OCI-LY1 (cell line): ENCODE results near the gene ASPRV1.

Experiments
- H2AFZ ChIP-seq: fragments of 200-600 bp; sonication (generic), shearing (Covaris generic); 2 replicates; pipeline ENCODE4 v1.6.0; 2014; ENCODE audit warnings: antibody characterized with exemption, mild to moderate bottlenecking, low read length
- H3F3A ChIP-seq: fragments of 200-600 bp; sonication (generic), shearing (Covaris generic); 2 replicates; pipeline ENCODE4 v1.6.0; 2014; ENCODE audit warnings: mild to moderate bottlenecking, antibody characterized with exemption, low read length, moderate library complexity; ENCODE audit not compliant: insufficient read depth
- H3K27ac ChIP-seq: fragments of 200-600 bp; sonication (generic); 2 replicates; pipeline ENCODE4 v1.5.1; 2014; ENCODE audit warnings: low read length, mixed run types, mild to moderate bottlenecking, low read depth; ENCODE audit not compliant: poor library complexity, severe bottlenecking
- H3K27me3 ChIP-seq: fragments of 200-600 bp; sonication (generic); 2 replicates; pipeline ENCODE4 v1.6.0; 2014; ENCODE audit warnings: antibody characterized with exemption, mild to moderate bottlenecking, low read length, moderate library complexity; ENCODE audit not compliant: insufficient read depth
- H3K36me3 ChIP-seq: fragments of 200-600 bp; sonication (generic); 2 replicates; pipeline ENCODE4 v1.6.1; 2014; ENCODE audit warnings: mild to moderate bottlenecking, antibody characterized with exemption, low read length, moderate library complexity, mixed read lengths; ENCODE audit not compliant: insufficient read depth
- H3K4me1 ChIP-seq: fragments of 200-600 bp; sonication (generic); 2 replicates; pipeline ENCODE4 v1.5.1; 2014; ENCODE audit warnings: mild to moderate bottlenecking, low read length, moderate library complexity; ENCODE audit not compliant: insufficient read depth, severe bottlenecking
- H3K4me2 ChIP-seq: fragments of 200-600 bp; sonication (generic), shearing (Covaris generic); 2 replicates; pipeline ENCODE4 v1.6.1; 2014; ENCODE audit warnings: low read length
- H3K4me3 ChIP-seq: fragments of 200-600 bp; sonication (generic); 2 replicates; pipeline ENCODE4 v1.5.1; 2014; ENCODE audit warnings: low read length, low read depth, mild to moderate bottlenecking, mixed read lengths; ENCODE audit not compliant: poor library complexity, severe bottlenecking
- H3K79me2 ChIP-seq: fragments of 200-600 bp; shearing (Covaris generic); 2 replicates; pipeline ENCODE4 v1.6.1; 2016; ENCODE audit warnings: mixed run types, low read length, mixed read lengths; ENCODE audit not compliant: insufficient read depth
- H3K9ac ChIP-seq: fragments of 200-600 bp; sonication (generic), shearing (Covaris generic); 2 replicates; pipeline ENCODE4 v1.6.1; 2014; ENCODE audit warnings: mild to moderate bottlenecking, low read length, mixed read lengths
- H3K9me2 ChIP-seq: fragments of 200-600 bp; sonication (generic), shearing (Covaris generic); 2 replicates; pipeline ENCODE4 v1.6.1; 2014; ENCODE audit warnings: low read depth, mild to moderate bottlenecking, low read length, mixed read lengths
- H3K9me3 ChIP-seq: fragments of 200-600 bp; shearing (Covaris generic); 2 replicates; pipeline ENCODE4 v1.6.1; 2014; ENCODE audit warnings: low read length, mixed read lengths
- H4K20me1 ChIP-seq: fragments of 200-600 bp; sonication (generic), shearing (Covaris generic); 2 replicates; pipeline ENCODE4 v1.6.0; 2016; ENCODE audit warnings: mild to moderate bottlenecking, low read length; ENCODE audit not compliant: insufficient read depth
- EZH2 ChIP-seq: fragments of 200-600 bp; sonication (generic), shearing (Covaris generic); IDR thresholded peaks from 2 replicates; pipeline ENCODE4 v1.8.0; 2017; ENCODE audit warnings: borderline replicate concordance, mixed run types, mild to moderate bottlenecking, antibody characterized with exemption, low read length, moderate library complexity, mixed read lengths
- TF ChIP-seq, protein P1 (sequence below): fragments of 200-600 bp; sonication (generic), shearing (Covaris generic); IDR thresholded peaks from 2 replicates; pipeline ENCODE4 v1.5.1; 2017; ENCODE audit warnings: mild to moderate bottlenecking, antibody characterized with exemption, low read length, moderate library complexity, mixed read lengths

The ASPRV1 gene

DNA sequence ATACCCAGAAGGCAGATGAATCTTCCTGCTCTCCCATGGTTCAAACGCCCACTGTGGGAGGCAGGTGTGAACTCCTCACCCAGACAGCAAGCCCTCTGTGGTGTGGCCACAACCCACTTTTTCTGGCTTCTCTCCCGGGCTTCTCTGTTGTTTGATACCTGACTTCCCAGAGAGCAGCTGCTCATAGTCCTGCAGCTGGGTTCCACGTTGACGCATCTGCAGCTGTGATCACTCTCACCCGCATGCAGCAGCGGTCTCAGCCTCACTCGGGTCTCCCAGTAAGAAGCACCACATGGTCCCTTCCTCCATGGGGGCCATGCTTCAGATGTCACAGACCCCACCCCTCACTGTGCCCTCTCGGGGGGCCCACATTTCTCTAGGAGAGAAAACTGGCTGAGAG is 3.5 kb downstream of the ASPRV1 start:
- Histone ChIP-seq H3F3A (no peaks in the 10 kb centered on the region), H3K4me1 (no peaks in the 10 kb centered on the region), H3K9me3 (no peaks in the 10 kb centered on the region), H3K27ac (no peak overlapping the region), H3K36me3 (no peaks in the 10 kb centered on the region), H3K4me2 (no peak overlapping the region), H3K4me3 (no peak overlapping the region), H4K20me1 (no peaks in the 10 kb centered on the region), H3K27me3 (peaks cover 16% of the 10 kb centered on the region; the same call in 1 of the 2 replicates), H3K9me2 (no peaks in the 10 kb centered on the region), H3K9ac (no peak overlapping the region), H3K79me2 (no peaks in the 10 kb centered on the region), H2AFZ (no peak overlapping the region)
- no peak for TF ChIP-seq EZH2
- TF ChIP-seq, protein P1, sequence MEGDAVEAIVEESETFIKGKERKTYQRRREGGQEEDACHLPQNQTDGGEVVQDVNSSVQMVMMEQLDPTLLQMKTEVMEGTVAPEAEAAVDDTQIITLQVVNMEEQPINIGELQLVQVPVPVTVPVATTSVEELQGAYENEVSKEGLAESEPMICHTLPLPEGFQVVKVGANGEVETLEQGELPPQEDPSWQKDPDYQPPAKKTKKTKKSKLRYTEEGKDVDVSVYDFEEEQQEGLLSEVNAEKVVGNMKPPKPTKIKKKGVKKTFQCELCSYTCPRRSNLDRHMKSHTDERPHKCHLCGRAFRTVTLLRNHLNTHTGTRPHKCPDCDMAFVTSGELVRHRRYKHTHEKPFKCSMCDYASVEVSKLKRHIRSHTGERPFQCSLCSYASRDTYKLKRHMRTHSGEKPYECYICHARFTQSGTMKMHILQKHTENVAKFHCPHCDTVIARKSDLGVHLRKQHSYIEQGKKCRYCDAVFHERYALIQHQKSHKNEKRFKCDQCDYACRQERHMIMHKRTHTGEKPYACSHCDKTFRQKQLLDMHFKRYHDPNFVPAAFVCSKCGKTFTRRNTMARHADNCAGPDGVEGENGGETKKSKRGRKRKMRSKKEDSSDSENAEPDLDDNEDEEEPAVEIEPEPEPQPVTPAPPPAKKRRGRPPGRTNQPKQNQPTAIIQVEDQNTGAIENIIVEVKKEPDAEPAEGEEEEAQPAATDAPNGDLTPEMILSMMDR = no peak

DNA sequence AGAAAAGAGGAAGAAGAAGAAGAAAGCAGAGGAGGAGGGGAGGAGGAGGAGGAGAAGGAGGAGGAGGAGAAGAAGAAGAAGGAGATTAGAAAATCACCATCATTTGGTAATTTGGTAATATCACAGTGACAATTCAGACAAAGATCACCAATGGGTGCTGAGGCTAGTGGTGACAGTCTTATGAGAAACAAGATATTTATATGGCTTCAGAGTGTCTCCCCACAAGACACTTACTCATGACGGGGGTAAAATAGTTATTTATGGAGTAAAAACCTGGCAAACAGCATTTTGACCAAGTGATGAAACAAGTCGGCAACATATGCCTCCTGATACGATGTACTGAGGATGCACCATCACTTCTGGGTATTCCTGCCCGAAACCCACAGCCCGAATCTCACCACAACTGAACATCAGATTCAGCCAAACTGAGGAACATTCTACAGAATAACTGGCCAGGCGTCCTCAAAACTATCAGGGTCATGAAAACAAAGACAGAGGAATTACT is 4.9 kb downstream of the ASPRV1 start:
- Histone ChIP-seq H3K79me2 (no peaks in the 10 kb centered on the region), H3K9me3 (no peaks in the 10 kb centered on the region), H3K4me3 (no peak overlapping the region), H3K36me3 (no peaks in the 10 kb centered on the region), H3K4me1 (no peaks in the 10 kb centered on the region), H2AFZ (no peak overlapping the region), H3K27ac (no peak overlapping the region), H3K9ac (no peak overlapping the region), H4K20me1 (no peaks in the 10 kb centered on the region), H3K27me3 (peaks cover 16% of the 10 kb centered on the region; the same call in 1 of the 2 replicates), H3K9me2 (no peaks in the 10 kb centered on the region), H3F3A (no peaks in the 10 kb centered on the region), H3K4me2 (no peak overlapping the region)
- no peak for TF ChIP-seq EZH2
- TF ChIP-seq, protein P1 = no peak

DNA sequence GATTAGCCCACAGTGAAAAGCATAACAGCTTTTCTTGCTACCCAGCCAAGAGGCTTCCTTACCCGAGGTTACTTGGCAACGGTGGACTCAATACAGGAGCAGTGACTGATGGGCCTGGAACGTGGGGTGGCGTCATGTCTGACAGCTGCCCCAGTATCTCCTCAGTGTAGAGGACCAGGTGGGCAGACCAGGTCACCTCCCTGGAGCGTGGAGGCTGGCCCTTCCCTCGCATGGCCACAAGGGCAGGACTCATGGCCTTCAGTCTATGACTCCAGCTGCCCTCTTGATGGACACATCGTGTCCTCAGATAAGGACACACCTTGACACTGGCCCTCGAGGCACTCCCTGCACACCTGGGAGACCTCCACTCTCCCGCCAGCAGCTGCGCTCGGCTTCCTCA is 6.4 kb downstream of the ASPRV1 start:
- no peak overlapping the region for H3K27ac ChIP-seq
- H3K4me1 ChIP-seq = no peaks in the 10 kb centered on the region
- H2AFZ ChIP-seq = no peak overlapping the region
- H4K20me1 ChIP-seq = no peaks in the 10 kb centered on the region
- no peaks in the 10 kb centered on the region for H3K79me2 ChIP-seq
- no peak overlapping the region for H3K4me3 ChIP-seq
- H3K4me2 ChIP-seq = no peak overlapping the region
- no peaks in the 10 kb centered on the region for H3F3A ChIP-seq
- no peak overlapping the region for H3K9ac ChIP-seq
- H3K9me3 ChIP-seq = no peaks in the 10 kb centered on the region
- H3K27me3 ChIP-seq = peaks cover 16% of the 10 kb centered on the region; the same call in 1 of the 2 replicates
- no peaks in the 10 kb centered on the region for H3K36me3 ChIP-seq
- H3K9me2 ChIP-seq = no peaks in the 10 kb centered on the region
- TF ChIP-seq EZH2 = no peak
- TF ChIP-seq, protein P1 = no peak
